DND-41 (cell line): ENCODE measurements around the gene PHACTR1.

Source experiments
- ATAC-seq: fragments of 200-7000 bp; cut with Tn5 transposase; 3 replicates; pipeline ENCODE4 v1.9.1; 2021; ENCODE audit warnings: low read depth; ENCODE audit not compliant: insufficient read depth
- DNase-seq: peaks from one replicate; pipeline ENCODE4 v3.0.0-alpha.2; 2020
- H2AFZ ChIP-seq: 2 replicates; pipeline ENCODE4 v1.6.0; 2012; ENCODE audit warnings: low read depth, low read length
- H3K27ac ChIP-seq: 2 replicates; pipeline ENCODE4 v1.5.1; 2012; ENCODE audit warnings: low read length, inconsistent platforms
- H3K27me3 ChIP-seq: fragments of 200-600 bp; sonication (generic); 2 replicates; pipeline ENCODE4 v1.6.0; 2012; ENCODE audit warnings: low read length, mild to moderate bottlenecking, inconsistent platforms; ENCODE audit not compliant: insufficient read depth, poor library complexity
- H3K36me3 ChIP-seq: 2 replicates; pipeline ENCODE4 v1.5.1; 2012; ENCODE audit warnings: low read length, inconsistent platforms; ENCODE audit not compliant: insufficient read depth
- H3K4me1 ChIP-seq: 2 replicates; pipeline ENCODE4 v1.5.1; 2012; ENCODE audit warnings: mild to moderate bottlenecking, low read length; ENCODE audit not compliant: insufficient read depth
- H3K4me2 ChIP-seq: 2 replicates; pipeline ENCODE4 v1.6.0; 2012; ENCODE audit warnings: mild to moderate bottlenecking, moderate library complexity, low read length, inconsistent platforms; ENCODE audit not compliant: insufficient read depth
- H3K4me3 ChIP-seq, 2 experiments: fragments of 200-600 bp in 1 of 2; shearing (Covaris generic) in 1 of 2; 2 replicates each; pipeline ENCODE4 v1.5.1; 2012 to 2016; ENCODE audit warnings: inconsistent platforms in 2 of 2, low read length in 2 of 2, mild to moderate bottlenecking in 2 of 2, low read depth in 1 of 2, moderate library complexity in 1 of 2
- H3K79me2 ChIP-seq: 2 replicates; pipeline ENCODE4 v1.6.0; 2012; ENCODE audit warnings: low read length, inconsistent platforms; ENCODE audit not compliant: insufficient read depth
- H3K9ac ChIP-seq: 2 replicates; pipeline ENCODE4 v1.6.0; 2012; ENCODE audit warnings: low read depth, mild to moderate bottlenecking, inconsistent platforms, low read length, moderate library complexity
- H3K9me3 ChIP-seq: 2 replicates; pipeline ENCODE4 v1.5.1; 2012; ENCODE audit warnings: low read length, moderate library complexity, mild to moderate bottlenecking, inconsistent platforms; ENCODE audit not compliant: insufficient read depth, severe bottlenecking
- H4K20me1 ChIP-seq: 2 replicates; pipeline ENCODE4 v1.6.0; 2012; ENCODE audit warnings: low read length; ENCODE audit not compliant: insufficient read depth
- CTCF ChIP-seq: IDR thresholded peaks from 2 replicates; pipeline ENCODE4 v1.5.1; 2012; ENCODE audit warnings: borderline replicate concordance, low read length, moderate library complexity, mild to moderate bottlenecking; ENCODE audit not compliant: poor library complexity, severe bottlenecking; ENCODE audit errors: extremely low read depth
- EZH2 ChIP-seq: IDR thresholded peaks from 3 replicates; pipeline ENCODE4 v1.6.1; 2012; ENCODE audit warnings: borderline replicate concordance, low read depth, mild to moderate bottlenecking, moderate library complexity, low read length, inconsistent platforms; ENCODE audit not compliant: severe bottlenecking

PHACTR1 gene

DNA sequence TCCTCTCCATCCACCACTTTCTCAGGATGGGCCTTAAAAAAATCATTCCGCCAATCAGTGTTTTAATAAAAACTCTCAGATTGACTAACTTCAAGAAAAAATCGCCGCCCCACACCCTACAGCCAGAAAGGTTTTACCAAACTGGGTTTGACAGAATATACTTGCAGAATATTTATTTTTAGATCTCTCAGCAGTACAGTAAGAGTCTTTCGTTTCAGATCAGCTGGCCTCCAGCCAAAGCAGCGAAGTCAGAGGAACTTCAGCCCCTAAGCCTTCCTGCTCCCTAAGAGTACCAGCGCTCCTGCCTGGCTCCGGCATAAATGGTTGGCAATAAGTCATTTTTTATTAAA lies 587.1 kb downstream of the PHACTR1 start:
- ATAC-seq = no peak
- Histone ChIP-seq H3K9ac (no peak overlapping the region), H3K27ac (no peak overlapping the region), H4K20me1 (0 out of 2 replicates have a peak, but pooled peaks cover 3% of the 10 kb centered on the region), H3K36me3 (peaks cover 82% of the 10 kb centered on the region), H3K4me2 (no peak overlapping the region), H3K79me2 (no peaks in the 10 kb centered on the region), H3K9me3 (no peaks in the 10 kb centered on the region), H3K27me3 (no peaks in the 10 kb centered on the region), H3K4me1 (no peaks in the 10 kb centered on the region), H2AFZ (no peak overlapping the region), H3K4me3 (no peak overlapping the region)
- no peak for DNase-seq
- TF ChIP-seq EZH2 (no peak), CTCF (no peak)

DNA sequence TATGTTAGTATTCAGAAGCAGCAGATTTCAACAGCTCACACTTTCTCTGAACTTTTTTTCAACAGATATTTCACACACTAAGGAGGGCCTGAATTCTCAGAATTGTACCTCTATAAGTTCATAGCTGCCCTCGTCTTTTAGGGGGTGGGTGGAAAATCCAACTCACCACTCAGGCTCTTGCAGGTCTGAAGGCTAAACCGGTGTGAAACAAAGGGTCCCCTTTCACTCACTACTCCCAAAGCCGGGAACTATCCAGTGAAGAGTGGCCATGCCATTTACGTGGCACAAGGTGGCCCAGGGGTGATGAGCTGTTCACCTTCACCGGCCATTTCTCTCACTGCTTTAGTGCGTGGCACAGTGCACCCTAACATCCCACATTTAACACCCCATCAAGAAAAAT lies 587.5 kb downstream of the PHACTR1 start:
- Histone ChIP-seq H4K20me1 (0 out of 2 replicates have a peak, but pooled peaks cover 3% of the 10 kb centered on the region), H3K27me3 (no peaks in the 10 kb centered on the region), H3K36me3 (peaks cover 87% of the 10 kb centered on the region), H2AFZ (no peak overlapping the region), H3K4me3 (no peak overlapping the region), H3K4me1 (no peaks in the 10 kb centered on the region), H3K27ac (no peak overlapping the region), H3K4me2 (no peak overlapping the region), H3K9ac (no peak overlapping the region), H3K9me3 (no peaks in the 10 kb centered on the region), H3K79me2 (no peaks in the 10 kb centered on the region)
- DNase-seq = no peak
- ATAC-seq = no peak
- TF ChIP-seq EZH2 (no peak), CTCF (no peak)

DNA sequence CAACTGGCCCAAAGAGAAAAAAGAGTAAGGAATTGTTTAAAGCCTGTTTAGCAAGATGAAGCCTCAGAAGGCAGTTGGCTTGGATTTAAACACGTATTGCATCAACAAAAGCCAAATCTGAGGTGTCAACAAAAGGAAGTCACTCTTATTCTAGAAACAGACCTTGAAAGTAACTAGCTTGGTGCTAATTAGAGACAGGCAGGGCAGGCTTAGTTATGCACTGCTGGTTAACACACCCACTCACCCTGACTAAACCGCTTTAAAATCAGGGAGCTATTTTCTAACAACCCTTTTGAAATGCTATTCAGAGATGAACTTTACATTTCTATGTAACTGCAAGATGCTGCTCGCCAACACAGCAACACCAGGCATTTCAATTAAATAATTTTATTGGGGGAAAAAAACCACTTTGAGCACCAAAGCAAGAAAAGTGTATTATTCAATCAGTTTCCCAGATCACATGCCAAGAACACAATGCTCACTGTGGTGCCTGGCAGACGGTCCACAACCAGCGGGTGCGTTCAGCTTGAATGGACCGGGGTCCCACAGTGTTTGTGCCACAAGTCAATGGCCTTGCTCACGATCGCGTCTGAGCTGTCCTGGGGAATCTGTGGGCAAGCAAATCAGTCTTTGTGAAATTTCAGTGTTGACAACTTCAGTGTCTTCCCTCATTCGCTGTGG lies 588.2 kb downstream of the PHACTR1 start:
- Histone ChIP-seq H3K27ac (no peak overlapping the region), H3K9me3 (no peaks in the 10 kb centered on the region), H3K36me3 (peaks cover 82% of the 10 kb centered on the region), H3K4me2 (no peak overlapping the region), H3K4me1 (no peaks in the 10 kb centered on the region), H3K9ac (no peak overlapping the region), H3K79me2 (no peaks in the 10 kb centered on the region), H3K27me3 (no peaks in the 10 kb centered on the region), H3K4me3 (no peak overlapping the region), H2AFZ (no peak overlapping the region), H4K20me1 (0 out of 2 replicates have a peak, but pooled peaks cover 3% of the 10 kb centered on the region)
- ATAC-seq = no peak
- TF ChIP-seq CTCF = no peak
- no peak for TF ChIP-seq EZH2
- DNase-seq = no peak

GRCh38 chr6:13305288-13305687 lies 588.7 kb downstream of the PHACTR1 start:
- no peak overlapping the region for H2AFZ ChIP-seq
- no peak overlapping the region for H3K4me2 ChIP-seq
- H3K4me1 ChIP-seq = no peaks in the 10 kb centered on the region
- peaks cover 77% of the 10 kb centered on the region for H3K36me3 ChIP-seq
- no peaks in the 10 kb centered on the region for H3K9me3 ChIP-seq
- TF ChIP-seq EZH2 = no peak
- no peak overlapping the region for H3K27ac ChIP-seq
- 0 out of 2 replicates have a peak, but pooled peaks cover 3% of the 10 kb centered on the region for H4K20me1 ChIP-seq
- H3K79me2 ChIP-seq = no peaks in the 10 kb centered on the region
- H3K4me3 ChIP-seq = no peak overlapping the region
- ATAC-seq = no peak
- no peak overlapping the region for H3K9ac ChIP-seq
- no peaks in the 10 kb centered on the region for H3K27me3 ChIP-seq
- no peak for DNase-seq
